GM19463 (cell line): Measurements from ENCODE around the gene CCNI2.

ENCODE experiments used
- ATAC-seq: cut with Tn5 transposase; IDR thresholded peaks from one replicate; pipeline ENCODE4 v1.9.1; 2021; ENCODE audit warnings: mild to moderate bottlenecking, moderate library complexity; ENCODE audit not compliant: unreplicated experiment

The CCNI2 gene, protein sequence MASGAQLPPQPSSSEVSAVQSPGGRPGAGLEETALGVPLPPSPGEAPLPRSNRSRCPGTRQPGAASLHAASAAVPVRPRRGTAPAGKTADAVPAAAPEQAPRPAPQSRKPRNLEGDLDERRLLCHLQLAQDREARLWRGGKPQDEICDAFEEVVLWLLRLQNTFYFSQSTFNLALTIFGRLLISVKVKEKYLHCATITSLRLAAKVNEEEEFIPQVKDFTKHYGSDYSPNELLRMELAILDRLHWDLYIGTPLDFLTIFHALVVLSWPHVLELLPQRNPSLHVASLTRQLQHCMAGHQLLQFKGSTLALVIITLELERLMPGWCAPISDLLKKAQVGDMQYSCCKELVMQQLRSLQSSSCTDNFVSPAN

DNA sequence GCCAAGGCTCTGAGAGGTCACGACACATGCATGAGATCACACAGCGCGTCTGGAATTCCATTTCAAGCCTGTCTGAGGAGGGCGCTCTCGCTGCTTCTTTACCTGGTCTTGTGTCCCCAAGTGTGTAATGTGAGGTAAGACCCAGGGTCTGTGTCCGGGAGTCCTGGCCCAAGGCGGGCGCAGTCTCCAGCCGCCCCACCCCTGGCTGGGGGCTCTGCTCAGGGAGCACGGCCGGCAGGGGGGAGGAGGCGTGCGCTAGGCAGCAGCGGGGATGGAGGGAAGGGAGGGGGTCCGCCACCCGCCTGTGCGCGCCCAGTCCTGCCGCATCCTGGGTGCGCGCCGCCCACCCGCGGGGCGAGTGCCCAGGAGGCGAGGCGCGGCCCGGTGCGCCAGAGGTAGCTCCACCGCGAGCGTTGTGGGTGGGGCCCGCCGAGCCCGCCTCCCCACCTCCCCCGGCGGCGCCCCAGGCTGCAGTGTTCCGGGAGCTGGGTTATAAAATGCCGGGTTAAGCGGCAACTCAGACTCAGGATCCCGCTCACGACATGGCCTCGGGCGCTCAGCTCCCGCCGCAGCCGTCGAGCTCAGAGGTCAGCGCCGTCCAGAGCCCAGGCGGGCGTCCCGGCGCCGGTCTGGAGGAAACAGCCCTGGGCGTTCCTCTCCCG, at the start of gene CCNI2:
Gene CCNI2, plus strand, starts transcription at position 473 of the 662 bp plus-strand sequence. Its CDS starts 70 bp downstream, at position 543.
- peak; percentile 49 for ATAC-seq

DNA sequence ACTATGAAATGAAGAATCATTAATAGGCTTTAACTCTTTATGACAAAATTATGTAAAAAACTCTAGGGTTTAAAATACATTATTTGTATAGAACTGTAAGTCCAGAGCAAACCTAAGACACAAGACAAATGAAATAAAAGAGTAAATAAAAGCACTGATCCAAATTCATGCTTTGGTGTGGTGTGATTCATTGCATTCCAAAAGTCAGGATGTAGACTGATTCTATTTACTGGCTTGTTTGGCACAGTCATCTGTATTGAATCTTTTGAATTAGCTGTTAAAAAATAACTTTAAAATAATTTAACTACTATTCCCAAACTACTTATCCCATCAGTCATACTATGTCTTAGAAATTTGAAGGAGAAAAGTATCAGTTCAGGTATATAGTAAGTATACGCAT, 42.4 kb upstream of the CCNI2 start:
- no peak for ATAC-seq

DNA sequence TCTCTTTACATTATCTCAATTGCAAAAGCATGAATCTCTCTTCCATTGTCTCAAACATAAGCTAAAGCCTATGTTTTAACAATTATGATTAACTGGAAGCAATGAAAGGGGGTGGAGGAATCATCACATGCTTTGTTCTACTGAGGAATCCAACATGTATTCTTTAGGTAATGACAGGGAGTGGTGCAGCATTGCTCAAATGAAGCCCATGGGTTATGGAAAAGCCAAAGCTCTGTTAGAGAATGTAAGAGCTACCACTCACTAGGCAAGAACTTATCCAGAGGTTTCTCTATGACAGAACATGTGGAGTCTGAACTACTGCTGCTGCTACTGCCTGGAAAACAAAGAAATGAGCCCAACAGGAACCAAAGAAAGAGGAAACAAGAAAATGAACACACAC, 38.6 kb upstream of the CCNI2 start:
- no peak for ATAC-seq

- no peak for ATAC-seq
These were observed 32.5 kb upstream of the CCNI2 start for GRCh38 chr5:132714456-132715307.

- ATAC-seq, result no peak
These were observed 28.5 kb upstream of the CCNI2 start for GRCh38 chr5:132718544-132719312.

DNA sequence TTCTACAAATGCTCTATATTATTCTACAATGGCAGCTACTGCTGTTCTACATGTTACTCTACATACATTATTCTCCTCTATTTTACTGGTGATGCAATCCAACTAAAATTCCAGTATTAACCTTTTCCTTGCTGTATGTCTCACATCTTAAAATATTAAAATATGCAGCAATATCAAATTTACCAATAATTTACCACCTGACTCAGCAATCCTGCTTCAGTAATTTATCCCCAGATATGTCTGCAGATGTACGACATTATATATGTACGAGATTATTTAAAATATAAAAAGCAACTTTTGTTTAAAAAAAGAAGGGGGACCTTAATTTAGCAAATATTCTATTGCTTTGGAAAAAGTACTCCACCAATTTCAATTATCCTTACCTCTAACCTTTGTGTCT, 21.5 kb upstream of the CCNI2 start:
- no peak for ATAC-seq

- ATAC-seq, result no peak
These were observed 17.3 kb upstream of the CCNI2 start for GRCh38 chr5:132729896-132730295.

DNA sequence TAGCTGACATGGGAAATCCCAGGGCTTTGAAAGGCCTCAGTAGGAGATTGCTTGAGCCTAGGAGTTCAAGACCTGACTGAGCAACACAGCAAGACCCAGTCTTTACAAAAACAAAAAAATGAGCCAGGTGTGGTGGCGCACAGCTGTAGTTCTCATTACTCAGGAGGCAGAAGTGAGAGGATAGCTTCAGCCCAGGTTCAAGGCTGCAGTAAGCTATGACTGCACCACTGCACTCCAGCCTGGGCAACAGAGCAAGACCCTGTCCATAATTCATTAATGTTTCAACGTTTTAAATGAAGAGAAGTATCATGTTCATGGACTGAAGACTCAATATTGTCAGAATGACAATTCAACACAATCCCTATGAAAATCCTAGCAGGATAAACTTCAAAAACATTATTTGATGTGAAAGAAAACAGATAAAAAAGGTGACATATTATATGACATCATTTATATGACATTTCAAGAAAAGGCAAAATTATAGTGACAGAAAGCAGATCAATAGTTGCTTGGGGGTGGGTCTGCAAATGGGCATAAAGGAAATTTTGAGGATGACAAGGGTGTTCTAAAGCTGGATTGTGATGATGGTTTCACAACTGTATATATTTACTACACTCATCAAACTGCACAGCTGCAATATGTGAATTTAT, 13.6 kb upstream of the CCNI2 start:
- ATAC-seq, result no peak

DNA sequence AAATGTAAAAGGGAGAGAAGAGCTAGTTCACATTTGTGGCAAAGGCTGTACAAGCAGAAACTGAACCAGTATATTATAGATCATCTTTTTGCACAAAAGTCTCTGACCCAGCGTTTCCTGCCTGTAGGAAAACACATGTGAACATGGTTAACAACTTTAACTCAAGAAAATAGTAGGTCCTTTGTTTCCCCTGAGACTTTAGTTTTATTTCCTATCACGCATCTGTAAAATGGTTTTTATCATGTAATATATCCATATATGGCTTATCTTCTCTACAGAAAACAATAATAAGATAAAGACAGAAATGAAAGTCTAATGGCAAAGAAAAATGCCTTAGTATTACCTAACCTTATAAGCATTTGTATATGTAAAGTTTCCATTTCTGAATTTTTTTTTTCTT, 12.5 kb upstream of the CCNI2 start:
- no peak for ATAC-seq

DNA sequence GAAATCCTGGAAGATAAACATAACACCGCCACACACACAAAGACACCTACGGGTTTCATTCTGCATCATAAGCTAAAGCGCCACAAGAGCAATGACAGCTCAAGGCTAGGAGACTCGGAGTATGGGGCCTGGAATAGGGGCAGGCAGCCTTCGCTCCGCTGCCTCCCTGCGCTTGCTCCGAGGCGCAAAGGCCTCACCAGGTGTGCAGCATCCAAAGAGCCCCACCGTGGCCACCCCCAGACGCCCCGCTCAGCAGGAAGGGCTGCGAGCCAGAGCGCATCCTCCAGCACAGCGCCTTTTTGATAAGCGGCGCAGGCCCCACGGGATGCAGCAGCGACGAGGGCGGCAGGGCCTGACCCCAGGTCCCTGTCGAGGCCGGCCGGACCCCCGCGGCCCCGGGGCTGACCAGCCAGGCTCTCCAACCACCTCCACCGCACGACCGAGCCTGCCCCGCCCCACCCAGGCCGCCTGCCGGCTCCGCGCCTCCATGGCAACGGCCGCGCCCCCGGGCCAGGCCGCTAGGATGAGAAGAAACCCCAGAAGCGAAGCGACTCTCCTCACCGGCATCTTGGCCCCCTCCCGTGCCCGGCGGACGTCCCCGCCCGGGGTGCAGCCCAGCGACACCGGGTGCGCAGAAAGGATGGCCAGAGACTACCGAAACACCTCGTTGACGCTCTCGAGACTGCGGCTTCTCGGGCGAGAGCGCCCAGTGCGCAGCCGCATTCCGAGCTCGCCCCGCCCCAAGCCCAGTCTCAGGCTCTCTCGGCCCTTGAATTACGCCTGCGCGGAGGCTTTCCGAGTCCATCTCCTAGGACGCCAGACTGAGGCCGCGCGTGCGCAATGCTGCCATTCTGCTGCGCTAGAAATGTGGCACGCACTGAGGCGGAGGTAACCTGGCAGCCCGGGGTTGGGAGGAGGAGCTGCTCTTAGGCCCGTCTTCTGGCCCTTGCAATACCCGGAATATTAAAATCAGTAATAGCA, 10.1 kb upstream of the CCNI2 start, which contains the start of gene KIF3A:
Gene KIF3A, minus strand, starts transcription at position 694 of the 981 bp plus-strand sequence. Its CDS starts 127 bp downstream, at position 567.
- ATAC-seq, result peak; percentile 84

- ATAC-seq, result no peak
These were observed 9.1 kb upstream of the CCNI2 start for GRCh38 chr5:132737982-132738681.

- ATAC-seq, result no peak
These were observed 8.0 kb upstream of the CCNI2 start for GRCh38 chr5:132739232-132739631.

DNA sequence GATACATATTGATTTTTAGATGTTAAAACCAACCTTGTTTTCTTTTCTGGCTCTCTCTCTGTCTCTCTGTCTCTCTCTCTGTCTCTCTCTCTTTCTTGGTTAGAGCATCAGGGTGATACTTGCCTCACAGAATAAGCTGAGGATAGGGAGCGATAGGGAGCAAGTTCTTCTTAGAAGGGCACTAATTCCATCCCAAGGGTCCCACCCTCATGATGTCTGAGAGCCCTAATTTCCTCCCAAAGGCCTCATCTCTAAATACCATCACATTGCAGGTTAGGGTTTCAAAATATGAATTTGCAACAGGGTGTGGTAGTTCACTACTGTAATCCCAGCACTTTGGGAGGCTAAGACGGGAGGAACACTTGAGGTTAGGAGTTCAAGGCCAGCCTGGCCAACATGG, 5.1 kb upstream of the CCNI2 start:
- ATAC-seq, result no peak

DNA sequence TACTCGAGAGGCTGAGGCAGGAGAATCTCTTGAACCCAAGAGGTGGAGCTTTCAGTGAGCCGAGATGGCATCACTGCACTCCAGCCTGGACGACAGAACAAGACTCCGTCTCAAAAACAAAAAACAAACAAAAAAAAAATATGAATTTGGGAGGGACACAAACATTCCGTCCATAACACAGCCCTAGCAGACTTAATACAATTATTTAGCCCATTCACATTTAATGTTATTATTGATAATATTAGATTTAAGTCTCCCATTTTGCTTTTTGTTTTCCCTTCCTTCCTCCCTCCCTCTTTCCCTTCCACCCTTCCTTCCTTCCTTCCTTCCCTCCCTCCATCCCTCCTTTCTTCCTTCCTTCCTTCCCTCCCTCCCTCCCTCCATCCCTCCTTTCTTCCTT, 4.6 kb upstream of the CCNI2 start:
- no peak for ATAC-seq

- no peak for ATAC-seq
These were observed 2.6 kb upstream of the CCNI2 start for GRCh38 chr5:132744659-132745058.

GRCh38 chr5:132746592-132746953, 653 bp upstream of the CCNI2 start:
- ATAC-seq, result no peak

GRCh38 chr5:132747616-132748440, 602 bp downstream of the CCNI2 start:
- ATAC-seq, result no peak
